GM18507 (cell line): ENCODE data around the gene OST4.
A peak's percentile ranks its signal among the peaks of the same experiment; 100 is the strongest.

ENCODE experiments used
- DNase-seq: peaks from one replicate; pipeline ENCODE4 v3.0.0; 2011; ENCODE audit warnings: low read depth; ENCODE audit not compliant: insufficient read length; ENCODE audit errors: extremely low spot score
- FAIRE-seq: peaks from 2 replicates; lab custom pipeline; 2011; peaks lifted over from hg19 to GRCh38; lab: Jason Lieb, UNC

The OST4 gene

DNA sequence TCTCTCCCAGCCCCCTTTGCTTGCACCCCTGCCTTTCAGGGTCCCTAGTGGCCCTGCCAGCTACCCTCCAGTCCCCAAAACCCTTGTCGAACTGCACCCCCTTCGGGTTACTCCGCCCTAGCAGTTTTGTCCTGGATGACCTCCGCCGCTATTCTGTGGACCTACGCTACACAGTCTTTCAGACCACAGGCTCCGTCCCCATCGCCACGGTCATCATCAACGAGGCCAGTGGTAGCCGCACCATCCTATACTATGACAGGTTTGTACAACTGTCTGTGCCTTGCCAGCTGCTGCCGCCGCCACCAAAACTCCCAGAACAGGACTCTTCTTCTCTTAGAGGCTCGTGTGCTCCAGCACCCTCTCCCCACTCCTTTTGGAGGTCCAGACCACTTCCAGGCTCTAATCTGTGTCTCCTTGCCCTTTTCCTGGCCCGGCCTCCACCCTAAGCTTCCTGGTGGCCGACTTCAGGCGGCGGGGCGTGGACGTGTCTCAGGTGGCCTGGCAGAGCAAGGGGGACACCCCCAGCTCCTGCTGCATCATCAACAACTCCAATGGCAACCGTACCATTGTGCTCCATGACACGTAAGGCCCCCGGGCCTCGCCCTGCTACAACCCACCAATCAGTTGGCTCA lies 23.0 kb upstream of the OST4 start:
- DNase-seq (no peak), FAIRE-seq (no peak)

DNA sequence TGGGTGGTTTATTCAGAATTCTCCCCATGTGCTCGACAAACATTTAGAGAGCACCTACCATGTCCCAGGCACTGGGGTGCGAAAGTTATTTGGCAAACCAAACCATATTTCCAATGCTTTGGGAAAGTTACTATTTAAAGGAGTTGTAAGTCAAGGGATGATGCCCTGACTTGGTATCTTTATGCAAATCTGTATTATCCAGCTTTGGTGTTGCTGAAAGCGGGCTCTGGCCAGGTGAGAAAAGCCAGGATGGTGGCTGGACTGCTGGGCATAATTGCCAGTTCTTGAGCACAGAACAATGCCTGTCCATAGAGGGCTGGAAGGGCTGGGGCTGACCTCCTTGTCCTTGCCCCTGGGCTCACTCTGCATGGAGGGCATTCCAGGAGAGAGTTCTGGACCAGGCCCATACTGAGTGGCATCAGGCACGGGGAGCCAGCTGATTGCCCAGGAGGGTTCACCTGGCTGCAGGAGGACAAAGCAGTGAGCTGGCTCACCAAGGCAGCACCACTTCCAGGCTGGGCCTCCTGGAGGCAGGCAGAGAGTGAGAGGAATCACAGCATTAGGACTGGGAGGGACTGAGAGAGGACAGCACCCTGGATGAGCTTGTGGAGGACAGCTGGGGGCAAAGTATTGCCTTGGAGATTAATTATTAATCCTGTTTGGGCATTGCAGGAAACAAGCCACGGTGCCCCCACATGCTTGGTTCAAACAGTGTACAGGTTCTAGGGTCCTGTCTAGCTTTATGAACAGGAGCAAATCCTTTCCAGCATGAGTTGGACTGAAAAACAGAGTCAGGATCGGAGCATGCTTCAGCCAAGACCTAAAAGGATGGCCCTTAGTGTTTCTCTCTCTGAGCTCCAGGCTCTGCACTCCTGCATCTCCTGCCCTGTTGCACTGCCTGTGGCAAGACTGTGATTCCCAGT lies 22.2 kb upstream of the OST4 start:
- DNase-seq (no peak), FAIRE-seq (no peak)

DNA sequence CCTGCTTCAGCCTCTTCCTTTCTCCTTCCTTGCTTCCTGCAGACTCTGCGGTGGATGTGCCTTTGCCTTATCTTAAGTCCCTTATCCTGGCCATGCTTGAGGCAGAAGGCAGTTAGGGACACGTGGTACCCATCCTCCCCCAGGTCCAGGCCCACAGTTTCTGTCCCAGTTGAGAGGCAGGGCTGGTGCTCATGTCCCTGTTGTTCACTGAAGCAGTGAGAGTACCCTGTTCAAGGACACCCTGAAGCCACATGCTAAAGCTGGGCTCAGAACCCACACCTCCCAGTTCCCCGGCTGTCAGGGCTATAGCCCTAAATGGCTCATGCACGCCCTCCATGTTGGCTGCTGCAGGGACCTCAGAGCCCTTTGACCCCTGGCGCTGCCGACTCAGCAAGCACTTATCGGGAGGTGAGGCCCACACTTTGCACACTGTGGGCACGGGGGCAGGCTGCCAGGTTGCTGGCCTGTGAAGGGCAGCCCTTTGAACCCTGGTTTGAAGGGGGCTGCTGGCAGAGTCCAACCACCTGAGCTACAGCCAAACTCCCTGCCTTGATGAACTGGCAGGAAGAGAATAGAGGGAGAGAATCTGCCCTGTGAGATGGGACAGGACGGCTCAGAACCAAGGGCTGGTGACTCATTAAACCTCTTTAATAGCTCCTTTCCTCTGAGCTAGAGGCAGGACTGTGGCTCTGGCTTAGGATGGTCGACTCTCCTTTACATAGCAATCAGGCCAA lies 21.4 kb upstream of the OST4 start:
- DNase-seq: no peak
- no peak for FAIRE-seq

DNA sequence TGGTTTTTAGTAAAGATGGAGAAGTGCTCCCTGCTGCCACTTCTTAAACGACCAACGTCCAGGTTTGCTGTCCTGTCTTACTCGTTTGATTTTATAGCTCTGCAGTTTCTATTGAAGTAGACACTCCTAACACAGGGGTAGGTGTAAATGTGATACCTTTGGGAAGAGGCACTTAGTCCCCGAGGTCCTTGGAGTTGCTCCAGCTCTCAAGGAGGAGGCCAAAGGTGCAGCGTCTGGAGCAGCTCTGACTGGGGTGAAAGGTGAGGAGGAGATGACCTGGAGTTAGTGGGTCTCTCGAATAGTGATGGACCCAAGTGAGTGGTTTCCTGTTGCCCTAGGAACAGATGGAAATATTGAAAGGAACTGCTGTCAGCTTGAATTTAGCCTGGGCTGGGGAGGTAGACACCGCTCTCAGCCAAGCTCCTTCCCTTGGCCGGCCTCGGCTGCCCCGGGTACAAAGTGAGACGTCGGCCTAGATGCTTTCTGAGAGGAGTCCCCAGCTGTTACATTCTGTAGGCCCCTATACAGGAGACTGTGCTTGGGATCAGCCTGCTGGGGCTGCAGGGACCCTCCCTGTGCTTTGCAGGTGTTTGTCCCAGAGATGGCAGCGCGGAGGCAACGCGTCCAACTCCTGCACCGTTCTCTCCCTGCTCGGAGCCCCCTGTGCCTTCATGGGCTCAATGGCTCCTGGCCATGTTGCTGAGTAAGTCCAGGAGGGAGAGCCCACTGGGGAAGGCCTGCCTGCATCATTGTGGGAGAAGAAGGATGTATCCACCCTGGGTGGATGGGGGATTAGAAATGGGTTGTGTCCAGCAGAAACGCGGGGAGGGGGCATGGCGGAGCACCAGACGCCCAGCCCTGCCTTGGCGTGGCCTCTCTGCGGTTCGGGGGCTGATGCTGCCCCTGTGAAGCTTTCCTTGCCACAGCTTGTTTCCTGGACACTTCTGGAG lies 20.6 kb upstream of the OST4 start:
- FAIRE-seq (no peak), DNase-seq (no peak)

DNA sequence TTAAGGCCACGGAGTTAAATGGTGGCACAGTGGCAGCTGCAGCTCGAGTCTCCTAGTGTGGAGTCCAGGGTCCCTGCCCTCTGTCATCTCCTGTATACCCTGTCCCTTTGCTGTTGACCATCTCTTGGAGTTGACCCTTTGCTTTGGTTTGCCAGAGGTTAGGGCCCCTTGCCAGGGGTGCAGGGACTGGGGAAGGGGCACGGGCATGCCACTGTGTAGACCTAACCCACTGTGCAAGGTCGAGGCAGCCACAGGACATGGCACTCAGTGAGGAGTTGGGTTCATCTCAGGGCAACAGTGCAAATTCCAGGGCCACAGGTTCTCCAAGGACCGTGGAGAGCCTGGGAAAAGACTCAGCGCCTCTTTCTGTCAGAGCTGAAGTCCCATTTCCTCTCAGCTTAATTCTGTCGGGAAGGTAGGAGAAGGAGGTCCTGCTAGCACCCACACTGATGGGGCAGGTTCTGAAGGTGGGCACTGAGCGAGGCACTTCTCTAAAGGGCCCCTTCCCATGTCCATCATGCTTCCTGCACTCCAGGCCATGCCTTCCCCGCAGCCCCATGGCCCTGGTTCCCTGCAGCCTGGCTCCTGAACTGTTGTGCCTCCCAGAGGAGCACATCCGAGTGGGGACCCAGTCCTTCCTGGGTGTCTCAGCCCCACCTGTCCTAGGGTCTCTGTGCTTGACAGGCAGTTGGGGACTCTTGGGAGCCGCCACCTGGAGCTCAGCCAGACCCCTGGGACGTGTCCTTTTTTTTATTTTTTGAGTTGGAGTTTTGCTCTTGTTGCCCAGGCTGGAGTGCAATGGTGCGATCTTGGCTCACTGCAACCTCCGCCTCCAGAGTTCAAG lies 17.9 kb upstream of the OST4 start:
- no peak for DNase-seq
- no peak for FAIRE-seq

DNA sequence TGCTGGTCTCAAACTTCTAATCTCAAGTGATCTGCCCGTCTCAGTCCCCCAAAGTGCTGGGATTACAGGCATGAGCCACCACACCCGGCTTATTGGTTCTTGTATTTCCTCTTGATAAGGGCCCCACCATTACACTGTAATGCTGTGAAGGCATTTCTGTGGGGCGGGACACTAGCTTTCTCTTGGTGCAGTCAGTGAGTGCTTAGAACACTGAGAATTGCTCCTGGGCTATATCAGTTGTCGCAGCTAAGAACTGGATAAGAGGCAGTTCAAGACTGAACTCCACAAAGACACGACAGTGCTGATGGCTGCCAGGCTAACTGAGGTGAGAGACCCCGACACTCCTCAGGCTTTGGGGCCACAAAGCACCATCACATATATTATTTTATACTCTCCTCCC lies 17.2 kb upstream of the OST4 start:
- no peak for FAIRE-seq
- DNase-seq: no peak

DNA sequence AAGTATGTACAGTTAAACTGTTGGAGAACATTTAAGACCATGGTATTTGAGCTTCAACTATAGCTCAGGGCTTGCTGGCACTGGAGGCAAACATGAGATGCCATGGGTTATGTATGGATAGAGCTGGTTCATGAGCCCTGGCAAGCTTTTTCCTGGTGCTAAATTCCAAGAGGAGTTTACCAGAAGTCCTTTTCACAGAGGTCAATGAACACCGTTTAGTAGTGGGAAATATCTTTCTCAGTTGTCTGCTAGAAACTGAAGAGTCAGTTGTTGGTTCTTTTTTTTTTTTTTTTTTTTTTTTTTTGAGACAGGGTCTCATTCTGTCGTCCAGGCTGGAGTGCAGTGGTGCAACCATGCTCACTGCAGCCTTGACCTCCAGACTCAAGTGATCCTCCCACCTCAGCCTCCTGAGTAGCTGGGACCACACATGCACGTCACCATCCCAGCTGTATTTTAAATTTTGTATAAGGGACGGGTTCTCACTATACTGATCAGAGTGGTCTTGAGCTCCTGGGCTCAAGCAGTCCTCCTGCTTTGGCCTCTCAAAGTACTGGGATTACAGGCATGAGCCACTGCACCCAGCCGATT lies 16.5 kb upstream of the OST4 start:
- no peak for FAIRE-seq
- DNase-seq: no peak

DNA sequence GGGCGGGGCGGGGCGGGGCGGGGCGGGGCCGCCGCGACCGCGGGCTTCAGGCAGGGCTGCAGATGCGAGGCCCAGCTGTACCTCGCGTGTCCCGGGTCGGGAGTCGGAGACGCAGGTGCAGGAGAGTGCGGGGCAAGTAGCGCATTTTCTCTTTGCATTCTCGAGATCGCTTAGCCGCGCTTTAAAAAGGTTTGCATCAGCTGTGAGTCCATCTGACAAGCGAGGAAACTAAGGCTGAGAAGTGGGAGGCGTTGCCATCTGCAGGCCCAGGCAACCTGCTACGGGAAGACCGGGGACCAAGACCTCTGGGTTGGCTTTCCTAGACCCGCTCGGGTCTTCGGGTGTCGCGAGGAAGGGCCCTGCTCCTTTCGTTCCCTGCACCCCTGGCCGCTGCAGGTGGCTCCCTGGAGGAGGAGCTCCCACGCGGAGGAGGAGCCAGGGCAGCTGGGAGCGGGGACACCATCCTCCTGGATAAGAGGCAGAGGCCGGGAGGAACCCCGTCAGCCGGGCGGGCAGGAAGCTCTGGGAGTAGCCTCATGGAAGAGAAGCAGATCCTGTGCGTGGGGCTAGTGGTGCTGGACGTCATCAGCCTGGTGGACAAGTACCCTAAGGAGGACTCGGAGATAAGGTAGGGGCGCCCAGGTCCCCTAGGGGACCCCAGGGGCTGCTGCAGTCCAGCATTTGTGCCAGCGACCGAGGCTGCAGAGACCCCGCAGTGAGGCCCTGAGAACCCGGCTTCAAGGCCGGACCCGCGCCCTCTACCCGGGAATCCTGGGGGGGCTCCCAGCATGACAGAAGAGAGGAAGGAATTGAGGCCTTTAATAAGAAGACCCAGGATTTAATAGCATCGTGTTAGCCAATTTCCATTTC lies 15.5 kb upstream of the OST4 start, which contains the start of gene KHK:
KHK (plus strand) TSS at position 49 of the 870 bp plus-strand sequence; CDS start at position 537, 488 bp downstream.
- DNase-seq: no peak

DNA sequence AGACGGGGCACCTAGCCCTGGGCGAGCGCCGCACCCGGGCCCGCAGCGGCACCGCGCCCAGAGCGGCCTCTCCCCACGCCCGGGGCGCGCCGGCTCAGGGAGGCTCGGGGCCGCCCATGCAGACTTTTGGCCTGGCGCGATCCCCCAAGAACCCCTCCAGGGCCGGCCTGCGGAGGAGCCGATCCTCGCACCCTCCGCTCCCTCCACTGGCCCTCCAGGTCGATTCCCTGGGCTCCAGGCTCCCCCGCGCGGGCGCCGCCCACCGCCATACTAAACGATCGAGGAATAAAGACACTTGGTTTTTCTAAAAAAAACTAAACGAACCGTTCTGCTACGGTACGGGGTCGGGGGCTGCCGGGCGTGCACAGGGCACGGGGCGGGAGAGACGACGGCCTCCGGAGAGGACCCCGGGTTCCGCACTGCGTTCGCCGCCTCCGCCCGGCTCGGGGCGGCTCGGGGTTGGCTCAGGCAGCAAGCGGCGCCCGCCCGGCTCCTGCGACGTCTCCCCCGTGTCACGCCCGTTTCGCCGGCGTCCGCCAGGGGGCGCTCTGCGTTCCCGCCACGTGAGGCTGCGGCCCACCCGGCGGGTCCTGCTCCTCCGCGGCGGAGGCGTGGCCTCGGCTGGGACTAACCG lies 14.8 kb upstream of the OST4 start:
- FAIRE-seq (peak; percentile 91), DNase-seq (peak; percentile 93)

More for the DNA sequence above, 15.5 kb upstream of the OST4 start, which contains the start of gene KHK:
- FAIRE-seq: no peak

DNA sequence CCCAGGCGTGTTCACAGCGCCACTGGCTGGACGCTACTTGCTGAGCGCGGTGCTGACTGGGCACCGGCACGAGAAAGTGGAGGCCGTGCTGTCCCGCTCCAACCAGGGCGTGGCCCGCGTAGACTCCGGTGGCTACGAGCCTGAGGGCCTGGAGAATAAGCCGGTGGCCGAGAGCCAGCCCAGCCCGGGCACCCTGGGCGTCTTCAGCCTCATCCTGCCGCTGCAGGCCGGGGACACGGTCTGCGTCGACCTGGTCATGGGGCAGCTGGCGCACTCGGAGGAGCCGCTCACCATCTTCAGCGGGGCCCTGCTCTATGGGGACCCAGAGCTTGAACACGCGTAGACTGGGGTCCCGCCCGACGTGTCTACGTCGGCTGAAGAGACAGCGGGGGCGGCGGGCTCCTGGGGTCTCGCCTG lies 14.2 kb upstream of the OST4 start:
- FAIRE-seq: no peak

DNA sequence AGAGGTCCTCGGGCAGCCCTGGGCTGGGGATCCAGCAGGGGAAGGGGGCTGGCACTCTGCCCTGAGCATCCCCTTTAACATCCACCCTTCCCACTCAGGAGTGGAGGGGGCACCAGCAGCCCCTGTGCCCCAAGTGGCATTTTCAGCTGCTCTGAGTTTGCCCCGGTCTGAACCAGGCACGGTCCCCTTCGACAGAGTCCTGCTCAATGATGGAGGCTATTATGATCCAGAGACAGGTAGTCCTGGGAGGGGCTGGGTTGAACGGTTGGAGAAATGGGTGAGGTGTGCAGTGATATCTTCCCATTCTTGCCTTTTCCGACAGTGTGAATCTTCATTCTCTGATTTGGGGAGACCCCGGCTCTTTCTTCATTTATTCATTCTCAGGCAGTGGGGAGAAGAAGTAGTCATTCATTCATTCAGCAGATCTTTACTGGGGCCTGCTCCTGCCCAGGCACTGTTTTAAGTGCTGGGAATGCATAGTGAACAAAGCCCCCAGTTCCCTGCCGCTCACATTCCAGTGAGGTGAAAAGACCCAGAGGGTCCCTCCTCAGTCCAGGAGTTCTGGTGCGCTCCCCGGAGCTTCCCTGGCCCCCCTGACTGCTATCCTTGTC lies 13.7 kb upstream of the OST4 start:
- no peak for DNase-seq
- no peak for FAIRE-seq

More for the DNA sequence above, 14.2 kb upstream of the OST4 start:
- DNase-seq: no peak

DNA sequence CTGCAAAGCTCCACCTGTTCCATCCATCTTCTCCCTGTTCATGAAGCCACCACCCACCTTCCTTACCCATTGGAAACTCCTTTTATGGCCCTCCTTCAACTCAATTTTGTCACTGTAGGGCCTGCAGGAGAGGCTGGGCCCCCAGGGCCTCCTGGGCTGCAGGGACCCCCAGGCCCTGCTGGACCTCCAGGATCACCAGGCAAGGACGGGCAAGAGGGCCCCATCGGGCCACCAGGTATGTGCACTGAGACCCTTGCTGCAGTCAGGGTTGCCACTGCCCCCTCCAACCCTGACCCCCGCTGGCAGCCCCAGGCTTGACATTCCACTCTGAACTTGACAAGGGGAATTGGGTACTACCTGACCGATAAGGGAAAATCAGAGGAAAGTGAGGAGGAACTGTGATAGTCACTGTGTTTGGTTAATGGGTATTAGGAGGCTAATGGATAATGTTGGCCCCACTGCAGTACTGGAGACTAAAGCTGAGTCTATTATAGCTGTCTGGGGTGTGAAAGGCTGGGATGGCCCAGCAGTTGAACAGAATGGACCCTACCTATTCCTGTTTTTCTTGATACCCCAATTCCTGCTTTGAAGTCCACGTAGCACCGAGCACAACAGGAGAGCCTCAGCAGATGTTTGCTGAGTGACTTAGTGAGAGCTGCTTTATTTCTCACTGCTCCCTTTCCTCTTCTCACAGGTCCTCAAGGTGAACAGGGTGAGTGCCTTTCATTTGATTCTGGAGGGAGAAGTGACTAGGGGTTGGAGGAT lies 13.0 kb upstream of the OST4 start:
- no peak for FAIRE-seq
- no peak for DNase-seq

DNA sequence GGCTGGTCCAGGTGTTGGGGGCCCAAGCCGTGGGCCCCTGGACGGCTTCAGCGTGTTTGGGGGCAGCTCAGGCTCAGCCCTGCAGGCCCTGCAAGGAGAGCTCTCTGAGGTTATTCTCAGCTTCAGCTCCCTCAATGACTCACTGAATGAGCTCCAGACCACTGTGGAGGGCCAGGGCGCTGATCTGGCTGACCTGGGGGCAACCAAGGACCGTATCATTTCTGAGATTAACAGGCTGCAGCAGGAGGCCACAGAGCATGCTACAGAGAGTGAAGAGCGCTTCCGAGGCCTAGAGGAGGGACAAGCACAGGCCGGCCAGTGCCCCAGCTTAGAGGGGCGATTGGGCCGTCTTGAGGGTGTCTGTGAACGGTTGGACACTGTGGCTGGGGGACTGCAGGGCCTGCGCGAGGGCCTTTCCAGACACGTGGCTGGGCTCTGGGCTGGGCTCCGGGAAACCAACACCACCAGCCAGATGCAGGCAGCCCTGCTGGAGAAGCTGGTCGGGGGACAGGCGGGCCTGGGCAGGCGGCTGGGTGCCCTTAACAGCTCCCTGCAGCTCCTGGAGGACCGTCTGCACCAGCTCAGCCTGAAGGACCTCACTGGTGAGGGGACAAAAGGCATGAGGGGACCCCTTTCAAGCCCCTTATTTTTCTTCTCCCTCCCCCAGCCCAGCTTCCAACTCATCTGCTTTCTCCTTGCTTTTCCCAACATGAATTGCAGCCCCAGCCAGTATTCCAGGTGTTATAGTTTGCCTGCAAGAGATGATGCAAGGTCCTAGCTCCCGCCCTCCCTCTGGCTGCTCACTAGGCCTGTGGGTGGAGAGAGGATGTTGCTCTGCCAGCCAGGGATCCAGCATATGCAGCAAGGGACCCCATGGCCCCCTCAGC lies 12.2 kb upstream of the OST4 start:
- FAIRE-seq: no peak
- no peak for DNase-seq

DNA sequence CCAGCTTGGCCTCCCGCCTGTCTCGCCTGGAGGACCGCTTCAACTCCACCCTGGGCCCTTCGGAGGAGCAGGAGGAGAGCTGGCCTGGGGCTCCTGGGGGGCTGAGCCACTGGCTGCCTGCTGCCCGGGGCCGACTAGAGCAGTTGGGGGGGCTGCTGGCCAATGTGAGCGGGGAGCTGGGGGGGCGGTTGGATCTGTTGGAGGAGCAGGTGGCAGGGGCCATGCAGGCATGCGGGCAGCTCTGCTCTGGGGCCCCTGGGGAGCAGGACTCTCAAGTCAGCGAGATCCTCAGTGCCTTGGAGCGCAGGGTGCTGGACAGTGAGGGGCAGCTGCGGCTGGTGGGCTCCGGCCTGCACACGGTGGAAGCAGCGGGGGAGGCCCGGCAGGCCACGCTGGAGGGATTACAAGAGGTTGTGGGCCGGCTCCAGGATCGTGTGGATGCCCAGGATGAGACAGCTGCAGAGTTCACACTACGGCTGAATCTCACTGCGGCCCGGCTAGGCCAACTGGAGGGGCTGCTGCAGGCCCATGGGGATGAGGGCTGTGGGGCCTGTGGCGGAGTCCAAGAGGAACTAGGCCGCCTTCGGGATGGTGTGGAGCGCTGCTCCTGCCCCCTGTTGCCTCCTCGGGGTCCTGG lies 11.4 kb upstream of the OST4 start:
- FAIRE-seq: no peak
- no peak for DNase-seq
